ENCODE results near the gene GAPVD1.

GAPVD1 gene

DNA sequence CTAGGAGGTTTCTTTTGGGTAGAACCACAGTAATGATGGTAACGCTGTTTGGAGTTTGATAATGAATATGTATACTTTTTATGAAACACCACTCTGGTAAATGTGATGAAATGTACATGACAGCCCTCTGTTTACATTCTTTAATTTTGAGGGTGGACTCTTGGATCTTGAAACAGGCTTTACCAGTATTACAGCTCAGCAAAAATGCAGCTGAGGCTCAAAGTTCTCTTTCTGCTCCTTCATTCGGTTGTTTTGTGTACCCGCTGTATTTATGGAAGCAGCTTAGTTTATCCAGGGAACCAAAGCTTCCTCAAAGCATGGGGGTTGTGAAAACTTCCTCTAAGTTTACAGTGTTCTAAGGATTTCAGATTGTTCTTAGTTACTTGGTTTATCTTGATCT is 11.1 kb downstream of the GAPVD1 start:
- H3K36me3 ChIP-seq (ENCODE audit: insufficient read depth): no peaks in the 10 kb centered on the region; the same call in 1 of the 2 replicates
- no peak overlapping the region for H3K27ac ChIP-seq
- H3K27me3 ChIP-seq (ENCODE audit: insufficient read depth, low read depth): no peaks in the 10 kb centered on the region
- peaks cover 59% of the 10 kb centered on the region for H3K79me2 ChIP-seq (ENCODE audit: insufficient read depth, low read depth)
- peaks cover 14% of the 10 kb centered on the region for H3K4me1 ChIP-seq (ENCODE audit: low read depth, poor library complexity, severe bottlenecking)
- TF ChIP-seq, protein P1, sequence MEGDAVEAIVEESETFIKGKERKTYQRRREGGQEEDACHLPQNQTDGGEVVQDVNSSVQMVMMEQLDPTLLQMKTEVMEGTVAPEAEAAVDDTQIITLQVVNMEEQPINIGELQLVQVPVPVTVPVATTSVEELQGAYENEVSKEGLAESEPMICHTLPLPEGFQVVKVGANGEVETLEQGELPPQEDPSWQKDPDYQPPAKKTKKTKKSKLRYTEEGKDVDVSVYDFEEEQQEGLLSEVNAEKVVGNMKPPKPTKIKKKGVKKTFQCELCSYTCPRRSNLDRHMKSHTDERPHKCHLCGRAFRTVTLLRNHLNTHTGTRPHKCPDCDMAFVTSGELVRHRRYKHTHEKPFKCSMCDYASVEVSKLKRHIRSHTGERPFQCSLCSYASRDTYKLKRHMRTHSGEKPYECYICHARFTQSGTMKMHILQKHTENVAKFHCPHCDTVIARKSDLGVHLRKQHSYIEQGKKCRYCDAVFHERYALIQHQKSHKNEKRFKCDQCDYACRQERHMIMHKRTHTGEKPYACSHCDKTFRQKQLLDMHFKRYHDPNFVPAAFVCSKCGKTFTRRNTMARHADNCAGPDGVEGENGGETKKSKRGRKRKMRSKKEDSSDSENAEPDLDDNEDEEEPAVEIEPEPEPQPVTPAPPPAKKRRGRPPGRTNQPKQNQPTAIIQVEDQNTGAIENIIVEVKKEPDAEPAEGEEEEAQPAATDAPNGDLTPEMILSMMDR (conservative IDR thresholded peaks at IDR 0.05; ENCODE audit: low read depth, low read length): no peak
- H2AFZ ChIP-seq (ENCODE audit: low read depth): no peak overlapping the region
- no peaks in the 10 kb centered on the region for H4K20me1 ChIP-seq (ENCODE audit: insufficient read depth)
- H3K9ac ChIP-seq: no peak overlapping the region
- no peak overlapping the region for H3K4me2 ChIP-seq
- no peak overlapping the region for H3K4me3 ChIP-seq (IDR thresholded peaks at IDR 0.05; ENCODE audit: insufficient read depth, low read depth, low read length)

DNA sequence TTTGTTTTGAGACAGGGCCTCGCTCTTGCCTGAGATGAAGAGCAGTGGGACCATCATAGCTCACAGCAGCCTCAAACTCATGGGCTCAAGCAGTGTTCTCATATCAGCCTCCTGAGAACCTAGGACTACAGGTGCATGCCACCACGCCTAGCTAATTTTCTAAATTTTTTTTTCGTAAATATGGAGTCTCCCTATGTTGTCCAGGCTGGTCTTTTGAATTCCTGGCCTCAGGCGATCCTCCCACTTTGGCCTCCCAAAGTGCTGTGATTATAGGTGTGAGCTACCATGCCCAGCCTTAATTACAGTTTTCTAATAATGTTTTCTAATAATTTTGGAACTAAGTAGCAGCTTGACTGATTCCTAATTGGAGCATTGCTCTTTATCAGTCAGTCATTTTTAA is 15.1 kb downstream of the GAPVD1 start:
- H3K4me2 ChIP-seq: no peak overlapping the region
- TF ChIP-seq, protein P1 (conservative IDR thresholded peaks at IDR 0.05; ENCODE audit: low read depth, low read length): no peak
- H3K36me3 ChIP-seq (ENCODE audit: insufficient read depth): no peaks in the 10 kb centered on the region; the same call in 1 of the 2 replicates
- H3K79me2 ChIP-seq (ENCODE audit: insufficient read depth, low read depth): peaks cover 73% of the 10 kb centered on the region
- H3K27ac ChIP-seq: no peak overlapping the region
- peaks cover 6% of the 10 kb centered on the region for H3K4me1 ChIP-seq (ENCODE audit: low read depth, poor library complexity, severe bottlenecking)
- no peaks in the 10 kb centered on the region for H3K27me3 ChIP-seq (ENCODE audit: insufficient read depth, low read depth)
- no peak overlapping the region for H3K9ac ChIP-seq
- no peak overlapping the region for H3K4me3 ChIP-seq (IDR thresholded peaks at IDR 0.05; ENCODE audit: insufficient read depth, low read depth, low read length)
- no peak overlapping the region for H2AFZ ChIP-seq (ENCODE audit: low read depth)
- no peaks in the 10 kb centered on the region for H4K20me1 ChIP-seq (ENCODE audit: insufficient read depth)

DNA sequence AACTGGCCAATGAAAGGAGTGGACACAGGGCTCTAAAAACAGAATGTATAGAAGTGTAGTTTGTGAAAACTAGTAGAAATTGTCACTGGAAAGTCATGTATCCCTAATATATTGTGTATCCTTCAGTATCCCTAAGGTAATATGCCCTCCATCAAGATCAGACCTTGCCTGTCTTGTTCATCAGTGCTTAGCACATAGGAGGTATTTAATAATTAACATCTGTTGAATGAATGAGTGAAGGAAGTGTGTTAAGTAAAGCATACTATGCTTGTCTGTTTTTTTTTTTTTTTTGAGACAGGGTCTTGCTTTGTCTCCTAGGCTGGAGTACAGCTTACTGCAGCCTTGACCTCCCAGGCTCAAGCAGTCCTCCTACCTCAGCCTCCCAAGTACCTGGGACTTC is 15.8 kb downstream of the GAPVD1 start:
- Histone ChIP-seq H4K20me1 (ENCODE audit: insufficient read depth) (no peaks in the 10 kb centered on the region), H3K4me2 (no peak overlapping the region), H3K4me1 (ENCODE audit: low read depth, poor library complexity, severe bottlenecking) (peaks cover 6% of the 10 kb centered on the region), H2AFZ (ENCODE audit: low read depth) (no peak overlapping the region), H3K27ac (no peak overlapping the region), H3K79me2 (ENCODE audit: insufficient read depth, low read depth) (peaks cover 70% of the 10 kb centered on the region), H3K27me3 (ENCODE audit: insufficient read depth, low read depth) (no peaks in the 10 kb centered on the region), H3K4me3 (IDR thresholded peaks at IDR 0.05; ENCODE audit: insufficient read depth, low read depth, low read length) (no peak overlapping the region), H3K9ac (no peak overlapping the region), H3K36me3 (ENCODE audit: insufficient read depth) (no peaks in the 10 kb centered on the region; the same call in 1 of the 2 replicates)
- TF ChIP-seq, protein P1 (conservative IDR thresholded peaks at IDR 0.05; ENCODE audit: low read depth, low read length): no peak

DNA sequence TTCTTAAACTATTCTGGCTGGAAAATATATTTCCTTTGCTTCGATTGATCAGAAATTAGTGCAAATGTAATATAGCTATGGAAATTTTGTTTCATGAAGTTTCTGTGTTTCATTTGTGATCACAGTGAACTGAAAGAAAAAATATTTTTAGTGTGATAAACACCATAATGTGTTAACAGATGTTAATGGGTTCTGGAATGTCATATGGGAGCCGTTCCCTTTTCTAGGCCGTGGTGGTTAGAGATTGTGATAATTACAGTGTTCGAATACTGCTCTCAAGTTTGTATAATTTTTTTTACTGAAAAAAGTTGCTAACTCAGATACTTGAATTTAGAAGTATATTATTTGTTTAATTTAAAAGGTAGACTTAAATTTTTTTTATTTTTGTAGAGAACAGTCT is 19.3 kb downstream of the GAPVD1 start:
- H3K36me3 ChIP-seq (ENCODE audit: insufficient read depth): no peaks in the 10 kb centered on the region; the same call in 1 of the 2 replicates
- no peaks in the 10 kb centered on the region for H3K27me3 ChIP-seq (ENCODE audit: insufficient read depth, low read depth)
- H4K20me1 ChIP-seq (ENCODE audit: insufficient read depth): no peaks in the 10 kb centered on the region
- H3K79me2 ChIP-seq (ENCODE audit: insufficient read depth, low read depth): peaks cover 50% of the 10 kb centered on the region
- no peak overlapping the region for H3K9ac ChIP-seq
- H3K27ac ChIP-seq: no peak overlapping the region
- no peaks in the 10 kb centered on the region for H3K4me1 ChIP-seq (ENCODE audit: low read depth, poor library complexity, severe bottlenecking)
- TF ChIP-seq, protein P1 (conservative IDR thresholded peaks at IDR 0.05; ENCODE audit: low read depth, low read length): no peak
- no peak overlapping the region for H2AFZ ChIP-seq (ENCODE audit: low read depth)
- no peak overlapping the region for H3K4me2 ChIP-seq
- no peak overlapping the region for H3K4me3 ChIP-seq (IDR thresholded peaks at IDR 0.05; ENCODE audit: insufficient read depth, low read depth, low read length)

Measured in KMS-11 (cell line).